Mesendoderm (in vitro differentiated cells): Measurements from ENCODE around the gene WDR33.

Experiments
- DNase-seq: peaks from one replicate; pipeline ENCODE4 v3.0.0; 2013
- H2AK5ac ChIP-seq: 2 replicates; pipeline ENCODE4 v1.6.1; 2013; ENCODE audit warnings: low read length, inconsistent platforms
- H2BK120ac ChIP-seq: 2 replicates; pipeline ENCODE4 v1.6.1; 2013; ENCODE audit warnings: low read depth, mild to moderate bottlenecking, low read length, moderate library complexity, mixed read lengths
- H2BK15ac ChIP-seq: replicated peaks from 2 replicates; pipeline ENCODE4 v1.6.1; 2013; ENCODE audit warnings: low read depth, mild to moderate bottlenecking, moderate library complexity
- H2BK5ac ChIP-seq: 2 replicates; pipeline ENCODE4 v1.6.1; 2013; ENCODE audit warnings: low read length, inconsistent platforms
- H3K18ac ChIP-seq: 2 replicates; pipeline ENCODE4 v1.6.1; 2013; ENCODE audit warnings: mild to moderate bottlenecking, low read length, mixed read lengths
- H3K23ac ChIP-seq: one replicate; pipeline ENCODE4 v1.6.1; 2013; ENCODE audit warnings: low read length
- H3K27ac ChIP-seq: 2 replicates; pipeline ENCODE4 v1.5.1; 2013; ENCODE audit warnings: low read depth, mild to moderate bottlenecking, inconsistent platforms, low read length, moderate library complexity
- H3K27me3 ChIP-seq: 2 replicates; pipeline ENCODE4 v1.6.1; 2013; ENCODE audit warnings: low read length, control low read depth, mild to moderate bottlenecking, inconsistent platforms; ENCODE audit not compliant: insufficient read depth, poor library complexity
- H3K36me3 ChIP-seq: 2 replicates; pipeline ENCODE4 v1.6.1; 2013; ENCODE audit warnings: low read length, inconsistent platforms; ENCODE audit not compliant: control insufficient read depth, insufficient read depth
- H3K4ac ChIP-seq: one replicate; pipeline ENCODE4 v1.6.1; 2013; ENCODE audit warnings: low read depth, mild to moderate bottlenecking, low read length, moderate library complexity
- H3K4me1 ChIP-seq: 2 replicates; pipeline ENCODE4 v1.6.1; 2013; ENCODE audit warnings: low read depth, low read length, inconsistent platforms; ENCODE audit not compliant: control insufficient read depth
- H3K4me2 ChIP-seq: 2 replicates; pipeline ENCODE4 v1.6.1; 2013; ENCODE audit warnings: low read length
- H3K4me3 ChIP-seq: 2 replicates; pipeline ENCODE4 v1.5.1; 2013; ENCODE audit warnings: mild to moderate bottlenecking, low read length
- H3K56ac ChIP-seq: one replicate; pipeline ENCODE4 v1.6.1; 2013; ENCODE audit warnings: low read length
- H3K79me1 ChIP-seq: 2 replicates; pipeline ENCODE4 v1.6.1; 2013; ENCODE audit warnings: low read length, inconsistent platforms
- H3K79me2 ChIP-seq: 2 replicates; pipeline ENCODE4 v1.6.1; 2013; ENCODE audit warnings: mild to moderate bottlenecking, low read length; ENCODE audit not compliant: control insufficient read depth, insufficient read depth
- H3K9ac ChIP-seq: 2 replicates; pipeline ENCODE4 v1.6.1; 2013; ENCODE audit warnings: low read length, inconsistent platforms
- H4K5ac ChIP-seq: one replicate; pipeline ENCODE4 v1.6.1; 2013; ENCODE audit warnings: low read length
- H4K8ac ChIP-seq: one replicate; pipeline ENCODE4 v1.6.1; 2013; ENCODE audit warnings: low read depth, mild to moderate bottlenecking, control low read depth, low read length, moderate library complexity
- WGBS: extraction: QIAGEN DNeasy Blood & Tissue Kit; methylation state at CpG from one replicate; pipeline ENCODE4 v1.1.7; 2013; ENCODE audit warnings: low lambda C conversion rate, missing lambda C conversion rate; ENCODE audit not compliant: insufficient coverage; ENCODE audit errors: extremely low coverage; 5-methylcytosine and 5-hydroxymethylcytosine counted together

Gene WDR33

DNA sequence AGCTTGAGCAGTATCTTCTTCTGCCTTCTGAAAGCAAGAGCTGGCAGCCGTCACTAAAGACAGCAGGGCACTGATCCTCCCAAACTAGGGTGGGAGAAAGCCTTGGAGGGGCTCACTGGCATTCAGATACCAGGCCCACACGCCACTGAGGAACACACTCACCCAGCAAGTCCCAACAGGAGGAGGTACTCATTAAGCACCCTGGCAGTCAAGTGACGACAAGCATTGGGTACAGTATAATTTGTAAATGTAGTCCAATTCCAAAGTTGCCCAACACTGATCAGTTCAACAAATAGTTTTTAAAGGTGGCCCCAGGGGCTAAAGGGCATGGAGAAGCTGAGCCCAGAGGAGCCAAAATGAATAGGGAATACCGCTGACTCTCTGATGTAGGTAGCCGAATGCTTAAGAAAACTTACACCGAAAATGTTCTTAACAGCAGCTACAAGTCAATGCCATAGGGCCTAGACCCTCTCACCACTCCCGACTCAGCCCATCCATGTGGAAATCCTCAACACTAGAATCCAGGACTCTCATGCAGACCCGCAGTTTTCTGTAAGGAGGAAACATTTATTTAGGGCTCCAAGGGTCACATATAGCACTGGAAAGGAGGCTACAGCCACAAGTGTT, 145.6 kb downstream of the WDR33 start:
- Histone ChIP-seq H4K8ac (no peak overlapping the region), H3K18ac (no peak overlapping the region), H2BK120ac (no peak overlapping the region), H3K27me3 (peaks cover 6% of the 10 kb centered on the region), H3K36me3 (no peaks in the 10 kb centered on the region), H3K4me3 (no peak overlapping the region), H4K5ac (no peak overlapping the region), H3K9ac (no peak overlapping the region), H3K4ac (no peak overlapping the region), H2BK5ac (no peak overlapping the region), H3K79me1 (no peaks in the 10 kb centered on the region), H2AK5ac (no peak overlapping the region), H3K56ac (no peak overlapping the region), H3K79me2 (no peaks in the 10 kb centered on the region), H3K27ac (no peak overlapping the region), H3K4me1 (peaks cover 2% of the 10 kb centered on the region), H3K23ac (no peak overlapping the region), H3K4me2 (no peak overlapping the region), H2BK15ac (no peak overlapping the region)
- WGBS: no CpG with 5 or more reads among the region's 8 CpGs
- DNase-seq: no peak

DNA sequence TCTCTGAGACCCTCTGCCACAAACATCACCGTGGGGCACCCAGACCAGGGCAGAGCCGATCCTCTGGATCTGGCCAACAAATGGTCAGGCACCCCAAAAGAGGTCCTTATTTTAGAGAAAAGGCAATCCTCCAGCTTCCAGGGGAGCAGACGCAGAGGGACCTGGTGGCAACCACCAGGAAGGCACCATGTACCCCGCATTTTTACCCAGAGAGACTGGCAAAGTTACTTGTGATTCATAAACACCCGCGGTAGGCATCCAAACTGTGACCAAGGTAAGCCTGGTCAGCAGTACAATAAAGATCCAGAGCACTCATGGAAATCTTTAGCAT, 146.1 kb downstream of the WDR33 start:
- no CpG with 5 or more reads among the region's 6 CpGs for WGBS
- H3K56ac ChIP-seq: no peak overlapping the region

DNA sequence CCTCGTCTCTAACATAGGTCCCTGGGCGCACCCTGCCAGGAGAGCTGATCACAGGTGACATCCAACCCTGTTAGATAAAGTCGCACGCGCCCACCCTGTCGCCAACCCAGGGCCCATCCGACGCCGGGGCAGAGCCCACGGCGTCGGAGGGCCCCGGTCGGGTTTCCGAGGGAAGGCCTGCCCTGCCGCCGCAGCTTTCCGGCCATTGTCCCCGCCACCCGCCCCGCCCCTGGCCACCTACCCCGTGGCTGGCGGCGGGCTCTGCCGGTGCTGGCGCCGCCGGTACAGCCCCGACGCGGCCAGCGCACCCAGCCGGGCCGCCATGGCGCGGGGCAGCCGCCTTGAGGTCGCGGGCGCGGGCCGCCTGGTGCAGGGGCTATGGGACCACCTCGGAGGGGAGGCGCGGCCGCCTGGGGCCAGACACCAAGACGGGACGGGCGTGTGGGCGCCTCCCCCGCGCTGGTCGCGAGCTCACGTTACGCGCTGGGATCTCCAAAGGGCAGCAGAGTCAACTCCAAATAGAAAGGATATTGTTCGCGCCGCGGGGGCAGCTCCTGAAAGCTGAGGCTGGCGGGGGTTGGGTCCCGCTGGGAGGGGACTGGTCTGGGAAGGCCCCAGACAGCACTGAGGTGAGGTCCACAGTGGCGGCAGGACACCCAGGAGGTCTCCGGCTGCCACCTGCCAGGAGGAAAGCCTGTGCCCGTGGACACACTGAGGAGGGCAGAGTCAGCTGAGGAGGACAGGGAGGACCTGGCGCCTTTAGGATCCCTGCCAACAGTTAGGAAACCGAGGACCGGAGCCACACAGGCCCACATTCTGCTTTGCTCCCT, 146.7 kb downstream of the WDR33 start:
- peaks cover 2% of the 10 kb centered on the region for H3K4me1 ChIP-seq
- no peaks in the 10 kb centered on the region for H3K36me3 ChIP-seq
- no peak overlapping the region for H2BK5ac ChIP-seq

More for the DNA sequence above, 146.1 kb downstream of the WDR33 start:
- no peak overlapping the region for H2BK5ac ChIP-seq
- no peak overlapping the region for H3K4me3 ChIP-seq
- no peak overlapping the region for H2BK120ac ChIP-seq
- peaks cover 6% of the 10 kb centered on the region for H3K27me3 ChIP-seq
- H3K4me1 ChIP-seq: peaks cover 2% of the 10 kb centered on the region
- no peak overlapping the region for H2AK5ac ChIP-seq
- H3K27ac ChIP-seq: no peak overlapping the region
- no peaks in the 10 kb centered on the region for H3K79me1 ChIP-seq
- H3K9ac ChIP-seq: no peak overlapping the region
- H4K5ac ChIP-seq: no peak overlapping the region
- H3K4me2 ChIP-seq: no peak overlapping the region
- no peaks in the 10 kb centered on the region for H3K79me2 ChIP-seq
- H3K4ac ChIP-seq: no peak overlapping the region
- no peak overlapping the region for H3K23ac ChIP-seq
- H3K36me3 ChIP-seq: no peaks in the 10 kb centered on the region
- no peak overlapping the region for H3K18ac ChIP-seq
- no peak overlapping the region for H2BK15ac ChIP-seq
- H4K8ac ChIP-seq: no peak overlapping the region
- no peak for DNase-seq

DNA sequence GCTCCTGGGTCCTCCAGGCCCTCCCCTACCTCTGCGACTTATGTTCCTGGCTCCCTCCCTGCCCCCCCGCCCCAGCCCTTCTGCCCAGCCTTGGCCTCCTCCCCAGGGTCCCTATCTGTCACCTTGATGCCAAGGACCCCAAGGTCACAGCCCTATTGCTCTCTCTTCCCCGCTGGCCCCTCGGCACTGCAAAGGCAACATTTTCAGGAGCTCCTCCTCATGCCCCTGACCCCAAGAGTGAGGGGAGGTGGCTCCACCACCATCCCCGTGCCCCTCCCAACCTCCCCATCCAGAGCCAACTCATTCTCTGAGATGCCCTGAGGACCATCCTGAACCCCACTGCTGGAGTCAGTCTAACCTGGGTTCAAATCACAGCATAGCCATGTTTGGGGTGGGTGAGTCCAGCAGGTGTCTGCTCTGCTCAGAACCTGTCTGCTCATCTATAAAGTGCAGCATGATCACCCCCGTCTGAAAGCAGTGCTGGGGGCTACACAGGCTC, 147.4 kb downstream of the WDR33 start:
- no peak for DNase-seq
- Histone ChIP-seq H3K9ac (no peak overlapping the region), H3K79me2 (no peaks in the 10 kb centered on the region), H3K4me1 (peaks cover 2% of the 10 kb centered on the region), H3K27ac (no peak overlapping the region), H2BK15ac (no peak overlapping the region), H2BK5ac (no peak overlapping the region), H3K4ac (no peak overlapping the region), H3K23ac (no peak overlapping the region), H2AK5ac (no peak overlapping the region), H3K27me3 (peaks cover 6% of the 10 kb centered on the region), H3K18ac (no peak overlapping the region), H3K4me2 (no peak overlapping the region), H3K36me3 (no peaks in the 10 kb centered on the region), H2BK120ac (no peak overlapping the region), H4K8ac (no peak overlapping the region), H3K4me3 (no peak overlapping the region), H4K5ac (no peak overlapping the region), H3K79me1 (no peaks in the 10 kb centered on the region), H3K56ac (peak overlapping the region; percentile 65)
- WGBS: no CpG with 5 or more reads among the region's 6 CpGs

More for the DNA sequence above, 146.7 kb downstream of the WDR33 start:
- H3K4me3 ChIP-seq: no peak overlapping the region
- WGBS: no CpG with 5 or more reads among the region's 69 CpGs
- no peak for DNase-seq
- H3K27me3 ChIP-seq: peaks cover 6% of the 10 kb centered on the region
- no peak overlapping the region for H2BK120ac ChIP-seq
- H4K8ac ChIP-seq: no peak overlapping the region
- H3K23ac ChIP-seq: peak overlapping the region; percentile 89
- no peak overlapping the region for H3K18ac ChIP-seq
- H3K79me1 ChIP-seq: no peaks in the 10 kb centered on the region
- no peak overlapping the region for H2AK5ac ChIP-seq
- peak overlapping the region; percentile 71 for H3K9ac ChIP-seq
- H3K4me2 ChIP-seq: peak overlapping the region; percentile 61
- no peak overlapping the region for H4K5ac ChIP-seq
- H3K4ac ChIP-seq: no peak overlapping the region
- H3K79me2 ChIP-seq: no peaks in the 10 kb centered on the region
- H3K27ac ChIP-seq: no peak overlapping the region
- no peak overlapping the region for H2BK15ac ChIP-seq
- peak overlapping the region; percentile 83 for H3K56ac ChIP-seq

DNA sequence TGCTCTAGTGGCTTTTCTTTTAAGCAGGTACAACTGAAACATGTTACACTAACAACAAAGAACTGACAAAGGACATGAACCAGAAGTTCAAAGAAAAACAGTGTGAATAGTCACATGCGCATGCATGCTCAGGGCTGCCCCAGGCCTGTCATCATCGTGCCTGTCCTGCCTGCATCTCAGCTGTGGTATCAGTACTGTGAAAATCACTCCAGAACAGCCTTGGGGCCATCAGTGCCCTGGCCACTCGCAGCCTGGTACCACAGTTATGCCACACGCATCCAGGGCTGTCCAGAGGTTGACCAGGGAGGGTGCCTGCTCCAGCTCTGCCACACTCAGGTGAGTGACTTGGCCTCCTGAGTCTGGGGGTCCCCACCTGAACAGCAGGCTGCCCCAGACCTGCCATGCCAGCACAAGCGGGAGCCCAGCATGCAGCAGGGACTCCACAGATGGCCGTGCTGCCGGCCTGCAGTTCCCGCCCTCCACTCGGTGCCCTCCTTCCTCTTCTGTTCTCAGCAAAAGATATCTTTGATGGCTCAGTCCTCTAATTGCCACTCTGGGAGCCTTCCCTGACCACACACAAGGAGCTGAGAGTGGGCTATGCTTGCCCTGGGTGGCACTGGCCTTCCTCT, 147.9 kb downstream of the WDR33 start:
- H2BK120ac ChIP-seq: no peak overlapping the region
- H3K9ac ChIP-seq: no peak overlapping the region
- no peak overlapping the region for H3K23ac ChIP-seq
- no peak overlapping the region for H3K4me3 ChIP-seq
- no peak overlapping the region for H3K18ac ChIP-seq
- no CpG with 5 or more reads among the region's 9 CpGs for WGBS
- H4K5ac ChIP-seq: no peak overlapping the region
- peaks cover 2% of the 10 kb centered on the region for H3K4me1 ChIP-seq
- no peak overlapping the region for H2BK5ac ChIP-seq
- no peak overlapping the region for H2BK15ac ChIP-seq
- no peak overlapping the region for H3K56ac ChIP-seq
- H3K27ac ChIP-seq: no peak overlapping the region
- DNase-seq: no peak
- no peaks in the 10 kb centered on the region for H3K79me1 ChIP-seq
- H3K4ac ChIP-seq: no peak overlapping the region
- H3K36me3 ChIP-seq: no peaks in the 10 kb centered on the region
- no peak overlapping the region for H2AK5ac ChIP-seq
- no peak overlapping the region for H3K4me2 ChIP-seq
- no peaks in the 10 kb centered on the region for H3K79me2 ChIP-seq
- H4K8ac ChIP-seq: no peak overlapping the region
- peaks cover 6% of the 10 kb centered on the region for H3K27me3 ChIP-seq
